HS-27A (cell line): ENCODE data around the gene WWOX.

Experiments used
- DNase-seq: peaks from one replicate; pipeline ENCODE4 v3.0.0-alpha.2; 2012; ENCODE audit warnings: low read depth, missing footprints

Gene WWOX

DNA sequence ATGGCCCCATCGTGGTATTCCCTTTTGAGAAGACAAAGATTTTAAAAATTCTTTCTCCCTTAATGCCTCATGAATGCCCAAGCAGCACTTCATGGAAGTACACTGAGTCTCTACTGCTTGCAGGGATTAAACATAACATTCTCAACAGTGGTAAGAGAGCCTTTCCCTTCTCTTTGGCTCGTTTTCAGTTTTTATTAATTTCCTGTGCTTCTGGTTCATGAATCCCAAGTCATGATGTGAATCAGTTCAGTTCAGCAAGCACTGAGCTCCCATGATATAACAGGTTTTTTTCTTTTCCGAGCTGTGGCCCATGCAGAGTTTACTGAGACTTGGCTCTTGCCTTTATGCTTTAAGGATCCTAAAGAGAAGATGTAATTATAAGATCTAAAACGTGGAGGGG, 175.3 kb downstream of the WWOX start:
- DNase-seq, result no peak

DNA sequence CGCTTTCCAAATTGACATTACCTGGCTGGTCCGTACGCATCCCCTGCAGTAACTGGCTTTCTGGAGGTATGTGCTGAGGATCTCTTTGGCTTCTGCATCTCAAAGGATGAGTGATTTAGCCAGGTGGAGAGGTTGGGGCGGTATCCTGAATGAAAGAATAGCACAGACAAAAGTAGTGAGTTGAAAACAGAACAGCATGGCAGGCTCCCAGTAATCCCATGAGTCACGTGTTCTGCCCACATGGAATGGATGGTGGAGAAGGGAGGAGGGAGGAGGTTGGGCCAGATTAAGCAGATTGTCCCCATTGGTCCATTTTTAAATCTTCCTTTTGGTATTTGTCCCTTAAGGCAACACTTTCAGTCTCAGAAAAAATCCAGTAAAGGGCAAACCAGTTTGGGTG, 176.0 kb downstream of the WWOX start:
- no peak for DNase-seq

DNA sequence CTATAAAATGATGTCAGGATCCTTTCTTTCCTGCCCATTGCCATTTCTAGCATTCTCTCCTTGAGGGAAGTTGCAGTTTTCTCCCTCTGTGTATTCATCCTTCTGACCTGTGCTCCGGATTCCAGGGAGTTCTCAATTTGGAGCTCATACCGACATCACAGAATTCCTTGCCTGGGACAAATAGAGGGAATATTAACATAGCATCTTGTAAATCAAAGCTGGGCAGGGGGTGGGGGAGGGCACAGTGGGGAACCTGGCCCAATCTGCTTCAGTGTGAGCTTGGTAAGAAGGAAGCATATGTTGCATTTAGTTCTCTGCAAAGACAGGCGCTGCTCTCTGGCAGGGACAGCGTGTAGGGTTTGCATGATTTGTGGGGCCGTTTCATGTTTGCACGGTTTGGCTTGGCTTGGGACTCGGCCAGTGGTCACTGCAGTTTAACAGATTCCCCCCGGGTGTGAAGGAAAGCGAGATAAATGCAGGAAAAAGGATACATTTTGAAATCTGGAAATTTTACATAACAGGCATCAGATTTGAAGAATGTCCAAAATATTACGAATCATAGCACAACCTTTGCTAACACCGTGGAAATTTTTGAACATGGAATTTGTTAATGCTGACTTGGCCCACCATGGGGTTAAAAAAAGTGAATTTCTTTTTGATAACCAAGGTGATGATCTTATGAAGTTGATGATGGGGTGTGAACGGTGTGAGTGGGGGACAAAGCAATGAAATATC, 178.0 kb downstream of the WWOX start:
- DNase-seq, result no peak

DNA sequence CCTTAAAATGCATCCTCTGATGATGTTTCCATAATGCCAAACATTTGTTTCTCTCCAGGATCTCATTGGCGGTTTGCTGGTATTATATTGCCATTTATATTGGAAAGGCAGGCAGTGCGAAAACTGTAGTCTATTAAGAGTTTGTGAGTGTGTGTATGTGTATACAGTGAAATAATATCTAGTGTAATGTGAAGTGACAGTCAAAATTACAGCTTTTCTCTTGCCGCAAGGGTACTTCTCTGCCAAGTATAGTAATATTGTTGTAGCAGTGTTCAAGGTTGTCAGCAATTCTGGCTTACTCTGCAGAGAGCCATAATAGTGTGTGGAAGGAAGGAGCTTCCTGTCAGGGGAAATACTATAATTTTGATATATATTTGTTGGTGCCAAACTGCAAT, 178.6 kb downstream of the WWOX start:
- DNase-seq, result no peak

DNA sequence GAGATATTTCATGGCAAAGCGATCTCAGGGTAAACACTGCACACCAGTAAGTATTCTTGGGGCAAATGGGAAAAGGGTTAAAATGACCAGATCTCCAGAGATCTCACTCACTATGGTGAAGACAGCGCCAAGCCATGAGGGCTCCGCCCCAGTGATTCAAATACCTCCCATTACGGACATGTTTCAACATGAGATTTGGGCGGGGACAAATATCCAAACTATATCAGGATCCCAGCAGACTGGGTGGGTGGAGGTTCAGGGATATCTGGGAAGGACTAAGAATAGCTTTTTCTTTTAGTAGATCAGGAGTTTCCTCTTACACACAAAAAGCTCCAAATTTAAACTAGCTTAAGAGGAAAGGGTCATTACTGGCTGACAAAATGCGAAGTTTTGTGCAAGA, 181.7 kb downstream of the WWOX start:
- no peak for DNase-seq

DNA sequence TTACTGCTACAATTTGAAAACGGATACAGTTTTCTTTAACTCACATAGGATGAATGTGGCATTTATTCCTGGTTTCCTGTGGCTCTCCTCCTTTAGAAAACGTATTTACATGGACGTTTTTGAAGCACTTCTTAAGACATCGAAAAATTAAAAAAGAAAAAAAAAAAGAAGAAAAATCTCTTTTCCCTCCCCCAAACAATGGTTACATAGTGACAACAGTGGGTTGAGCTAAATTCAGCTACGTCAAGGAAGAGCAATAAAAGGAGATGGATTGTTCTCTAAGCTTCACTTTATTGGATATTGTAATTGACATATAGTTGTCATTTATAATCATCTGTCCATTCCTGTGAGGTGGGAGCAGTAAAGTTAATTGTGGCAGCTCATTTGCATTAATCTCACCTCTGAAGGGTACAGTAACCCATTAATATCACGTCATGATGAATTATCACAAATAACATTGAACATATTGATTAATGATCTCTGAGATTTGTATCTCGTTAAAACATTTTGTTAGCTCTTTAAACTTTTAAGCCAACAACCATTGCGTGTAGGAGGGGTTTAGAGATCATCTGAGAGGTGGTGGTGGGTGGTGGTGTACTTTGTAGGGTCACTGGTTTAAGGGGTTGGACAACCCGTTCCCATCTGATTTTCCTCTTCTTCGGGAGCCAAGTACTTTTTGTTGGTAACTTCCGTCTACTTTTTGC, 184.2 kb downstream of the WWOX start:
- no peak for DNase-seq

DNA sequence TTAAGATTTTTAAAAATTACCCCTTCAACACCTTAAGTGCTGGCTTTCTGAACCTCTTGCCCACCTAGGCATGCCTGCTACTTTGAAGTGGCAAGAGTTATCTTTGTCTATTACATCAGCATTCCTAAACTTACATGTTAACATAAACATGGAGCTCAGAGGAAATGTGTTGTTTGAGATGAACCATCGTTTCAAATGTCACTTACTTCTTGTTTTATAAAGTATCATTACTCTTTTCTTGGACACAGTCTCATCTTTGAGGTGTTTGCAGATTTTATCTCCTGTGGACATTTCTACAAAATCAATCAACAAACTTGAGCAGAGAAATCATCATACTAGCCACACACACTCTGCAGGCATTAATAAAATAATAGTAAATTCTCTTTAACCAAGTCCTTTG, 184.9 kb downstream of the WWOX start:
- no peak for DNase-seq

DNA sequence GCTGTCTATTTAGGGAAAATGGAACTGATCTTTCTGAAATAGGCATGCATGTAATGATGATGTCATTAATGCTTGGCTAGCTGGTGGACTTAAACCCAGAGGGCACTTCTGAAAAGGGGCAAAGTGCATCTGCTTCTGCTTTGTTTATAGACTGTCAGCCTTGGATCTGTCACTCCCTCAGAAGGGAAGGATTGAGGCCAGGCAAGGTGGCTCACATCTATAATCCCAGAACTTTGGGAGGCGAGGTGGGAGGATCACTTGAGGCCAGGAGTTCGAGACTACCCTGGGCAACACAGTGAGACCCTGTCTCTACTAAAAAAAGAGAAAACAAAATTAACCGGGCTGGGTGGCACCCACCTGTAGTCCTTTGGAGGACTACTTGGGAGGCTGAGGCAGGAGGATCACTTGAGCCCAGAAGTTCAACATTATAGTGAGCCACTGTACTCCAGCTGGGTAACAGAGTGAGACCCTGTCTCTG, 185.5 kb downstream of the WWOX start:
- no peak for DNase-seq

DNA sequence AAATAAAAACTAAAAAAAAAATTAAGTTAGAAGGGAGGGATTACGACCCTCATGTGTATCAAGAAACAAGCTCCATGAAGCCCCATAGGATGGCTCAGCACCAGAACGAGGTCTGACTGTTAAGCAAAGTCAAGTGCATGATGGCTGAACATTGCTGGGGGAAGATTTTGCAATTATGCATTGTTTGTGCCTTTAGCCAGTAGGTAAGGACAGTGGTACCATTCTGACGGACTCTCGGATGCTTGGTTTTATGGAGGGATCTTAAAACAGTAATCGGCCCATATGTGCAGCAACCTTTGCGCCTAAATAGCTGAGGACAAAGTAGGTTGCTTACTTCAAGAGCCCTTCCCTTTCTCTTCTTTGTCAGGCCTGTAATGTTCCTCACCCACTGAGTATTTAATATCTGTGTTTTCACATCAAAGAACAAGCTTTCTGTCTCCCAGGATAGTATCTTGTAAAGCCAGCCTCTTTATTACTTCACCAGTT, 186.0 kb downstream of the WWOX start:
- no peak for DNase-seq

DNA sequence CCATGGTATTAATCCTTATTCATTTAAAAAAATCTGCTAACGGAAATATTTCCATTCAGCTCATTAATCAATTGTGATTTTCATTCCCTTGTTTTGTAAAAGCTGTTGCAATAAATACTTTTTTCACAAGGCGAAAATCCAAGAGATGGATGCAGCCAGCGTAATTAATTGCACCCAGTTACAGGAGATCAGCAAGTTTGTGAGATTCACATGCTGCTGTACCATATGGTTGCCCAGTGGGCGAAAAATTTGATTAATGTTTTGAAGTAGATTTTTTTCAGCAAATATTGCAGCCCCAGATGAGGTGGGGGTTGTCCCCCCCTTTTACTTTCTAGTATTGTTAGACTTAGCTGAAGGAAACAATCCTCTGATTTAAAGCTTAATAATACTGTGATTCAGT, 186.6 kb downstream of the WWOX start:
- no peak for DNase-seq

DNA sequence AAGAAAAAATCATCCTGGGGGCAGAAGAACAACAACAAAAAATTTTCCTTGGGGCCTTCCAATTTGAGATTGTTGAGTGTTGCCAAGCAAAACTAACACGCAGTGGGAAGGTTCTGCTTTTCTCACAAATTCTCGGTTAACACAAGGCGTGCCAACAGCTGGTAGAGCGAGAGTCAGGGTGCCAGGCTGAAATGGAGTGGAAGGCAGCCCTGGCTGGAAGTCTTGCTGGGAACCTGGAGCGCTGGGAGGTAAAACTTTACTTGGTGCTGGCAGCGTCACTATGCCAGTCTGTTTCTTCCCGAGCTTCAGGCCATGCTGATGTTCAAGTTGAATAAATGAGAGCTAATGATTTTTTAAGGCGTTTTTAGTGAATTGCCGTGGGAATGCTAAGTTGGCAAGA, 189.4 kb downstream of the WWOX start:
- no peak for DNase-seq

DNA sequence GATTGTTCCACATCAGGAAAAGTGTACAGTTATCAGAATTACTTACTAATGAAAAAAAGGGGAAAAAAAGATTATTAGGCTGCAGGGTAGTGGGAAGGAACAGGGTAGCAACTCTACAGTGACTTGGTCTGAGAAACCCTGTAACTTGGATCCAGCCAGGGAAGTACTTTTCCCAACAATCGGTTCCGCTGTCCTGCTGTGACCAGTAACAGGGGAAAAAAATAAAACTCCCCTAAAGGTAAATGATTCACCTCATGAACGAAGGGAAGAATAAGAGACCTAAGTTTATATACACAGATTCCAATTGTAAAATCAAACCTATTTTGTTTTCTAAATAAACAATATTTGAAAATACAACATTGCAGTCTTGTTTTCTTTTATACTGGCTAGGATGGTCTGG, 189.9 kb downstream of the WWOX start:
- DNase-seq, result no peak

DNA sequence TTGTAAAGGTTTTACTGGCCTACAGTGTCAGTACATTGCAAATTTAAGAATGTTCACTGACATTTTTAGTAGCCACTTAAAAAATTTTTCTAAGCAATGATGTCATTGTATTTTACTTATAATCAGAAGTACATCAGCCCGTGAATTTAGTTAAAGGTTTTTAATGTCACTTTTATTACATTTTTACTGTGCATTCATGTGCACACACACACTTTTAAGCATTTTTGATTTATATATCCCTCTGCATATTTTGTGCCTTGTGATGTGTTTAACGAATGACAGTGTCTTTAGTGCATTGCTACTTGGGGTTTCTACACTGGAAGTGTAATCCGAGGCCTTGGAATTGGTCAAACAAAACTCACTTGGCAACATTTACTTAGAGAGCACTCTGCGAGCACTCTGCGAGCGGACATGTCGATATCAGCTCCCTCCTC, 190.4 kb downstream of the WWOX start:
- DNase-seq, result no peak

DNA sequence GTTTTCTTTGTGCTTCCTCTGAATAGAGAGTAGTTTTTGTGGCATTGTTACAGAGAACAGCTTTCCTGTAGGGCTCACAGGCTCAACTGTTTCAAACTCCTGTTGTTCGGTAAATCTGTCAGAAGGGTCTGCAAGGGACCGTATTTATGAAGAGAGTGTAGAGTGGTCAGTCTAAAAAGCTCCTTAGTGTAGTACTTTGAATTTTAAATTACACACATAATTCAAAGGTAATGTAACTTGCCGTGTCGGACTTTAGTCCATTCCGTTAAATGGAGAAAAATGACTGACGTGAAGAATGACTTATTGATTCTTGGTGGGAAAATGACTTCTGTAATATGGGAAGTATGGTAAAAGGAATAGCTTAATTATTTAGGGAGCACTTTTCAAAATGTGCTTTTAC, 190.9 kb downstream of the WWOX start:
- no peak for DNase-seq

DNA sequence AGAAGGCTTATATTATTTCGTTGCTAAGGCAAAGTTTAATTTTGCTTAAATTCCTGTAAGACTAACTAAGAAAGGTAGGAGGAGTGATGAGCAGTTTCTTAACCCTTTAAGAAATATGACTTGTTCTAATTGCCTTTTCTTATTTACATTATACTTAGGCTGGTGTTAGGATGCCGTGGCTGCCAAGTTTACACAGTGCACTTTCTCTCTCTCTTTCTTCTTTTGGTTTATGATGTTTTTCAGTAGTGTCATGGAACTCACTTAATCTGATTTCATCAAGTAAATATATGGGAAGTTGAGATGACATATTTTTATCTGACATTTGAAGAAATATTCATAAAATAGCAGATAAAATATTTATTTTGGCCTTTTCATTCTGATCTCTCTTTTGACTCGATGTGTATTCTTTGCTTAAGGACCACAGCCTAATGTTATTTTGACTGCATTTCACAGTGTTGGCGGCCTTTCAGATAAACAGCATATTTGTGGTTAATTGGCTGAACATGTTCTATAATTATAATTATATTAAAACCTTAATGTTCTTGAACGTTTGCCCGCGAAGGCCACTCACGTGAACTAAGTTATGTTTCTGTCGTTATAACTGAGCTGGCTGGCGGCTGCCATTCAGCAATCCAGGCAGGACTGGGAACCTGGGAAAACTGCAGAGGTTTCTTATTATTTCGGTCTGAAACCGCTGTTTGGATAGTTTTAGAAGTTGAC, 191.6 kb downstream of the WWOX start:
- DNase-seq, result no peak

DNA sequence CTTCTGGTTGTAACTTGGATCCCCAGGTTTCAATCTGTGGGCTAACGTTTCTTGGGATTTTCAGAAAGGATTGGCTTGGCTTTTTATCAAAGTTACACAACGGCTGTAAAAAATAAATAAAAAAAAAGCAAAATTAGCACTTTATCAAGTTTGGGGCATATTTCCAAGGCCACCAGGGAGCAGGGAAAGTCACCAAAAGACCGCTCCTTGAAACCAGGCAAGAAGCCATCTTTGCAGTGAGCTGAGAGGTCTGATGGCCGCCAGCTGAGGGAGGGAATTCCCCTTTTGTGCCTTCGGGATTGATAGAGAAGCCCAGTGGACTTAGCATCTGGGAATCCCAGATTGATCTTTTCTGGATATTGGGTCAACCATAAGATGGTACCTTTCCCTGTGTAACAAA, 192.2 kb downstream of the WWOX start:
- DNase-seq, result no peak

DNA sequence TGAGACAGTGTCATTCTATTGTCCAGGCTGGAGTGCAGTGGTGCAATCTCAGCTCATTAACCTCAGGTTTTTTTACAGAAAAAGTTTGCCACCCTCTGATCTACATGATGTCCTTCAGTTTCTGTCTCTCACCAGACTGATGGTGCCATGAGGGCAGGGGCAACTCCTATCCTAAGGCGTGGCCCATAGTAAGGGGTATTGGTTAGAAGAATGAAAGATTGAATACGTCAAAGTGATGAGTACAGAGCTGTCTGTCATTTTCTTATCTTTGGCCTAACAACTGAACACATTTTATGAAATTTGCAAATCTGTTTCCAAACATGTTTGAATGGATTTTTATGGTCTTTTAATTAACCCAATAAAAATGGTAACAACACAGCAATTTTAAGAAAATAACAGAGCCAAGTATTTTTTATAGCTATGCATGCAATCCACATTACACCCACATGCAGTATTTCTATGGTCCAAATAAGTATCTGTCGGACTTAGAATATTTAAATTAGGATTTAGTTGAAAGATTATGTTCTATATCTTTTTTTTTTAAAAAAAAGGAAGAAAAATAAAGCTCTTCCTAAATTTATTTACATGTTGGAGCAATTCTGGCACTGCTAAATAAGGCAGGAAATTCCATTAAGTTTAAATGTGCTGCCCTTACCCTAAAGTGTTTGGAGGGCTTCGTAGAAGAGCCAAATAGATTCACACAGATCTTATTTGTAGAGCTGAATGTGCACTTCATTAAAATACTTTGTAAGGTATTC, 192.8 kb downstream of the WWOX start:
- DNase-seq, result no peak

DNA sequence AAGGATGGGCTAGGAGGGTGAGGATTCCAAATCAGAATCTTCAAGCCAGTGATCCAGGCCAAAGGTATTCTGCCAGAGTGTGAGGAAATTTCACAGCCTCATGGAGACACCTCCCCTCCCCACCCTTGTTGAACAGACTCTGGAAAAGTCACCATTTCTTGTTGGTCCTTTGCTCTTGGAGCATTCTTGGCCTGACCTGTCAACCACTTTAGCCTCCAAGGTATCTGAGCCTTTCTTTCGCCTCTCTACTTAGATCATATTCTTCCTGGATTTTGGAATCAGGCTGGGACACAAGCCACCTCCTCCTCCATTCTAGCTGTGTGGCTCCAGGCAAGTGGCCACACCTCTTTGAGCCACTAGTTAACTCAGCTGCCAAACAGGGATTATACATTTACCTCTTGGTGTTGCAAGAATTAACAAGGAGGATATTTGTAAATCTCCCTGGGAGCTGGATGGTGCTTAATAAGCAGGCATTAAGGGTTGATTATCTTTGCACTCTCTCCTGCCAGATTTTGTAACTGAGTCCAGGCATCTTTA, 193.5 kb downstream of the WWOX start:
- DNase-seq, result no peak

DNA sequence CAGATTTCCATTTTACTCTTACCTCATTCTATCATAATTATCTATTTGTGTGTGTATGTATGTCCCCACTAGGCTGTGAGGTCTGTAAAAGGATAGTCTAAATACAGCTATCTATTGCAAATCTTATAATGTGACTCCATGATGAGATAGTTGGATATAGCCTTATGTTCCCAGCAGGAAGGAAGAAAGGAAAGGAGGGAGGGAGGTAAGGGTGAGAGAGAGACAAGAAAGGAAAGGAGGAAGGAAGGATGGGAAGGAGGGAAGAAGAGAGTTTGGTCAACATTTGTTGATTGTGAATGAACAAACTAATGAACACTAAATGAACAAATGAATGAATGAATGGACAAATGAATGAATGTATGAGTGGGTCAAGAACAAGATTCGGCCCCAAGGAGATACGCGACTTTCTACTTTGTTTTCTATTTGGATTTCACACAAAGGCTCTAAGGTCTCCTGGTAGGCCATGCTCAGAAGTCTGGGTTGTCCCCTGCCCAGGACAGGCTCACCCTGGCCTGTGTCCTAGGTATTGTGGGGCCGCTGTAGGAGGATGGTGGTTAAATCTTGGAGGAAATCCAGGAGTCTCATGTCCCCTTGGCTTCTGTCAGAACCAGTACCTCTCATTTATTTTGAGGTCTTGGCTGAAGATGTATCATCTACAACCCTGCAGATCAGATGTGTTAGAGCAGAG, 195.2 kb downstream of the WWOX start:
- DNase-seq, result no peak

DNA sequence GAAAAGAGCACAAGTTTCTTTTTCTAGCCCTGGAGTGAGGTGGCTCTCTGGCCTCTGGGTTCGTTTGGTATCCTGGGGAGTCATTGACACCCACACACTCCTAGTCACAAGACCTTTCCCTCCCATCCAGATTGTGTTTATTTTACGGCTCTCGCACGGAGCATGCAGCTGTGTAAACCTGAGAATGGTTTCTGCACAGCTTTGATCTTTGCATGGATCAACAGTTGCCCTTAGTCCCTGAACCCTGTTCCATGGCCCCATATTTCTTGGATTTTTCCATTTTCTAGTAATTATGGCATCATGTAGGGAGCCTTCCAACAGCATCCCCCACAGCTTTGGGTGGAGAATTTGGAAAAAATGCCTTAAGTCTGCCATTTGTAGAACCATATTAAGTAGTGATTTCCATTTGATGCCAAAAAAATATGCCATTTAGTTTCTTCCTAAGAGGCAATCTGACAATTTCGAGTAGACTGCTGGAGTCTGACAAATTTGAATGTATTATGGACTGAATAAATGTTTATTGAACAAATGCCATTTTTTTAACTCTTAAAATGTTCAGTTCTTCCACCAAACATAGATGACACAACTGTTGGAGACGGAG, 197.7 kb downstream of the WWOX start:
- no peak for DNase-seq

DNA sequence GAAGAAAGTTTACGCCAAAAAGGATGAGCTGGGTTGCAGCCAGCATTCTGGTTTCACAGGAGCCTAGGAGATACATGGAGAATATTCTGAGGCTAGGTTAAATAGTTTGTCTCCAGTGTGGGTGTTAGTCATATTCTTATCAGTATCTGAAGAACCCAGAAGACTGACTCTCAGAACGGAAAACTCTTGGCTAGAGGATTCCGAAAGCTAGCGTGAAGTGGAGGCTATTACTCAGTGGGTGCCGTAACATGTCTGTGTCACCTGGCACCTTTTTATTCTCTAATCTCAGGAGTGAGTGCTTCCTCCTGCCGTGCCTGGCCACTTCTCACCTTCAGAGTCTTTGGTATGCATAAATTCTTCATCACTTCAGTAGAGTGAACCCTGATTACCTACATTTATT, 199.5 kb downstream of the WWOX start:
- DNase-seq, result no peak
